ENCODE data around the gene LCN12.

Gene LCN12

GRCh38 chr9:136945333-136946227 lies 6.5 kb upstream of the LCN12 start:
- DNase-seq, result no peak

GRCh38 chr9:136946228-136947027 lies 5.6 kb upstream of the LCN12 start:
- DNase-seq, result peak in 2 of 14 donors; percentile 33 to 50

GRCh38 chr9:136947028-136947891 lies 4.8 kb upstream of the LCN12 start:
- peak in 7 of 14 donors; percentile 29 to 76 (median 49) for DNase-seq

- peak in 11 of 14 donors; percentile 30 to 77 (median 63) for DNase-seq
These were observed 4.0 kb upstream of the LCN12 start for GRCh38 chr9:136947955-136948510.

- peak in 1 of 14 donors; percentile 67 for DNase-seq
These were observed 2.7 kb upstream of the LCN12 start for GRCh38 chr9:136949239-136949816.

GRCh38 chr9:136949817-136950655 lies 2.0 kb upstream of the LCN12 start:
- peak; percentile 72 to 96 (median 92) for DNase-seq

GRCh38 chr9:136950656-136951276 lies 1.3 kb upstream of the LCN12 start:
- DNase-seq, result peak in 4 of 14 donors; percentile 46 to 63 (median 58)

GRCh38 chr9:136952321-136952850 lies 313 bp downstream of the LCN12 start:
- peak in 8 of 14 donors; percentile 24 to 75 (median 50) for DNase-seq

- DNase-seq, result no peak
These were observed 1.1 kb downstream of the LCN12 start for GRCh38 chr9:136952876-136953770.

GRCh38 chr9:136953771-136954269 lies 1.7 kb downstream of the LCN12 start:
- DNase-seq, result no peak

GRCh38 chr9:136954270-136955083 lies 2.4 kb downstream of the LCN12 start:
- DNase-seq, result no peak

- DNase-seq, result no peak
These were observed 3.3 kb downstream of the LCN12 start for GRCh38 chr9:136955202-136955942.

GRCh38 chr9:136955943-136956335 lies 3.9 kb downstream of the LCN12 start:
- no peak for DNase-seq

- DNase-seq, result no peak
These were observed 4.5 kb downstream of the LCN12 start for GRCh38 chr9:136956604-136957003.

- no peak for DNase-seq
These were observed 5.4 kb downstream of the LCN12 start for GRCh38 chr9:136957461-136957860.

- DNase-seq, result no peak
These were observed 5.8 kb downstream of the LCN12 start for GRCh38 chr9:136957901-136958300.

GRCh38 chr9:136958473-136958872 lies 6.4 kb downstream of the LCN12 start:
- DNase-seq, result no peak

Measured in C1 segment of cervical spinal cord (tissue), 14 donors.